Trophoblast cell (in vitro differentiated cells and primary cell): ENCODE results near the gene AKAP4.

ENCODE experiments used
- DNase-seq, 2 donors: peaks; one replicate each; pipeline ENCODE4 v3.0.0-alpha.2; 2016
- H2AFZ ChIP-seq: 2 replicates; pipeline ENCODE4 v1.6.1; 2013; ENCODE audit warnings: low read length, moderate library complexity, mild to moderate bottlenecking; ENCODE audit not compliant: insufficient read depth, poor library complexity
- H2AK5ac ChIP-seq: 2 replicates; pipeline ENCODE4 v1.6.1; 2013; ENCODE audit warnings: mild to moderate bottlenecking, low read length
- H2BK120ac ChIP-seq: 2 replicates; pipeline ENCODE4 v1.6.1; 2013; ENCODE audit warnings: low read length, mild to moderate bottlenecking, moderate library complexity; ENCODE audit not compliant: insufficient read depth, poor library complexity
- H2BK12ac ChIP-seq: 2 replicates; pipeline ENCODE4 v1.6.1; 2013; ENCODE audit warnings: mild to moderate bottlenecking, low read length, moderate library complexity
- H2BK5ac ChIP-seq: 2 replicates; pipeline ENCODE4 v1.6.1; 2013; ENCODE audit warnings: low read length, low read depth, moderate library complexity, mild to moderate bottlenecking; ENCODE audit not compliant: poor library complexity
- H3K14ac ChIP-seq: 2 replicates; pipeline ENCODE4 v1.6.1; 2013; ENCODE audit warnings: mild to moderate bottlenecking, low read length
- H3K18ac ChIP-seq: 2 replicates; pipeline ENCODE4 v1.6.1; 2013; ENCODE audit warnings: mild to moderate bottlenecking, low read length
- H3K23ac ChIP-seq: 2 replicates; pipeline ENCODE4 v1.6.1; 2013; ENCODE audit warnings: low read length
- H3K27ac ChIP-seq: 2 replicates; pipeline ENCODE4 v1.5.1; 2013; ENCODE audit warnings: low read depth, mild to moderate bottlenecking, inconsistent platforms, low read length, moderate library complexity
- H3K27me3 ChIP-seq: 2 replicates; pipeline ENCODE4 v1.6.1; 2013; ENCODE audit warnings: inconsistent platforms, mild to moderate bottlenecking, low read length, moderate library complexity; ENCODE audit not compliant: insufficient read depth
- H3K36me3 ChIP-seq, 2 experiments: 1 replicate in 1 of 2; 2 replicates in 1 of 2; pipeline ENCODE4 v1.6.1; 2013; ENCODE audit warnings: low read length in 2 of 2, mild to moderate bottlenecking in 2 of 2, moderate library complexity in 1 of 2; ENCODE audit not compliant: insufficient read depth in 2 of 2, control insufficient read depth in 1 of 2
- H3K4ac ChIP-seq: 2 replicates; pipeline ENCODE4 v1.6.1; 2013; ENCODE audit warnings: low read depth, mild to moderate bottlenecking, low read length, moderate library complexity
- H3K4me1 ChIP-seq, 2 experiments: 1 replicate in 1 of 2; 2 replicates in 1 of 2; pipeline ENCODE4 v1.6.1; 2013; ENCODE audit warnings: low read length in 2 of 2, mild to moderate bottlenecking in 2 of 2, moderate library complexity in 1 of 2; ENCODE audit not compliant: insufficient read depth in 2 of 2, control insufficient read depth in 1 of 2
- H3K4me2 ChIP-seq: 2 replicates; pipeline ENCODE4 v1.6.1; 2013; ENCODE audit warnings: inconsistent platforms, mild to moderate bottlenecking, low read length, moderate library complexity
- H3K4me3 ChIP-seq: 2 replicates; pipeline ENCODE4 v1.5.1; 2013; ENCODE audit warnings: mild to moderate bottlenecking, low read depth, low read length, inconsistent platforms
- H3K79me1 ChIP-seq: one replicate; pipeline ENCODE4 v1.6.1; 2013; ENCODE audit warnings: low read length
- H3K79me2 ChIP-seq: 2 replicates; pipeline ENCODE4 v1.6.1; 2013; ENCODE audit warnings: low read length, mild to moderate bottlenecking; ENCODE audit not compliant: control insufficient read depth, insufficient read depth, poor library complexity
- H3K9ac ChIP-seq: 2 replicates; pipeline ENCODE4 v1.6.1; 2013; ENCODE audit warnings: mild to moderate bottlenecking, low read length
- H3K9me3 ChIP-seq: 2 replicates; pipeline ENCODE4 v1.6.1; 2013; ENCODE audit warnings: low read depth, mild to moderate bottlenecking, control low read depth, inconsistent platforms, low read length; ENCODE audit not compliant: insufficient read depth
- H4K12ac ChIP-seq: 2 replicates; pipeline ENCODE4 v1.6.1; 2013; ENCODE audit warnings: low read depth, mild to moderate bottlenecking, low read length, moderate library complexity
- H4K8ac ChIP-seq: 2 replicates; pipeline ENCODE4 v1.6.1; 2013; ENCODE audit warnings: low read depth, mild to moderate bottlenecking, low read length, moderate library complexity
- H4K91ac ChIP-seq: one replicate; pipeline ENCODE4 v1.6.1; 2013; ENCODE audit warnings: low read depth, mild to moderate bottlenecking, low read length, moderate library complexity
- WGBS: extraction: QIAGEN DNeasy Blood & Tissue Kit; methylation state at CpG from one replicate; pipeline ENCODE4 v1.1.7; 2013; ENCODE audit warnings: missing lambda C conversion rate; ENCODE audit not compliant: insufficient read length, insufficient coverage; ENCODE audit errors: extremely low coverage; 5-methylcytosine and 5-hydroxymethylcytosine counted together

Gene AKAP4

DNA sequence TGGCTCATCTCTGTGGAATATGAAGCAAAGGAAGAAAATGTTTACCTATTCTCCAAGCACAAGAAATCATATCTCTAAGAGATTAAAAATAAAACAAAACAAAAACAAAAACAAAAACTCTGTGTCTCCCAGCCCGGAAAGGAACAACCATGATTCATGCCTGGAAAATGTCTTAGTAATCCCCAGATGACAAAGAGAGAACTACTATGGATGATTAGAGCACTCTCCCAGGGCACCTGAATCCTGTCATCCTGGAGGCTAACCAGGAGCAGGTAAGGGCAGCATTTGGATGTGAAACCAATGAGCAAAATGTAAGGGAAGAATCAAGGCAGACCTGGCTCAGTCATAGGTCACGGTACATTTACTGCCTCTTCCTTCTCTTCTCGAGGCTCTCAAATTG, 1.7 kb upstream of the AKAP4 start:
- Histone ChIP-seq H4K8ac (no peak overlapping the region), H4K91ac (no peak overlapping the region), H2BK5ac (peak overlapping the region; percentile 94), H3K27me3 (no peaks in the 10 kb centered on the region), H3K18ac (no peak overlapping the region), H2BK120ac (no peak overlapping the region), H3K4me1 (peaks cover 4 to 11% of the 10 kb centered on the region in 2 experiments), H3K4ac (no peak overlapping the region), H3K9me3 (no peaks in the 10 kb centered on the region), H3K4me3 (no peak overlapping the region), H3K14ac (no peak overlapping the region), H3K9ac (no peak overlapping the region), H4K12ac (no peak overlapping the region), H3K23ac (no peak overlapping the region), H3K79me1 (peaks cover 24% of the 10 kb centered on the region), H3K4me2 (no peak overlapping the region), H3K27ac (peak overlapping the region; percentile 93), H3K79me2 (peaks cover 4% of the 10 kb centered on the region), H2BK12ac (no peak overlapping the region), H2AFZ (no peak overlapping the region), H3K36me3 (no peaks in the 10 kb centered on the region), H2AK5ac (no peak overlapping the region)
- WGBS, result no CpG with 5 or more reads among the region's 3 CpGs
- peak in 1 of 2 donors; percentile 42 for DNase-seq

DNA sequence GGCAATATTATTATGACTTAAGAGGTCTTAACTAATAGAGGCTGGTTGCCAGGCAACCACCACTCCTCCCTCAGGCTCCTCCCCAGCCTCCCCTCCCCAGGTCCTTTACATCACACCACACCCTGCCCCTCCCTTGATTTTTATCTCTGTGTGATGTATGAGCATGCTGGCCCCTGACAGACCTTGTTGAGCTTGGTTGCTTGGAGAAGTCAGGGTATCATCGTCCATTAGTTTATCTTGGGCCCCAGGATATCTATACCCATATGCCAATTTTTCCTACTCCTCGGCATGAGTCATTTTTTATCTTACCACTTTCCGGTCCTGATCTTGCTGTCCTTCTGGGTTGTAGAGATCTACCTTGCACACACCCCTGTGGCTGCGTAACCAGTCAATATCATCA, 2.5 kb downstream of the AKAP4 start:
- H2BK120ac ChIP-seq, result no peak overlapping the region
- no peak overlapping the region for H3K4me3 ChIP-seq
- no peak overlapping the region for H3K27ac ChIP-seq
- no peak overlapping the region for H3K23ac ChIP-seq
- peaks cover 4% of the 10 kb centered on the region for H3K79me2 ChIP-seq
- H3K27me3 ChIP-seq, result no peaks in the 10 kb centered on the region
- H4K12ac ChIP-seq, result no peak overlapping the region
- DNase-seq, result peak in 1 of 2 donors; percentile 5
- H3K18ac ChIP-seq, result no peak overlapping the region
- no peak overlapping the region for H2AK5ac ChIP-seq
- no peak overlapping the region for H4K91ac ChIP-seq
- no peak overlapping the region for H3K9ac ChIP-seq
- no peak overlapping the region for H3K4ac ChIP-seq
- H2AFZ ChIP-seq, result no peak overlapping the region
- H3K4me2 ChIP-seq, result no peak overlapping the region
- H2BK5ac ChIP-seq, result no peak overlapping the region
- WGBS, result no CpG with 5 or more reads among the region's 4 CpGs
- H3K4me1 ChIP-seq, result peaks cover 4 to 7% of the 10 kb centered on the region in 2 experiments
- H3K36me3 ChIP-seq, result no peaks in the 10 kb centered on the region
- no peak overlapping the region for H2BK12ac ChIP-seq
- no peaks in the 10 kb centered on the region for H3K9me3 ChIP-seq
- H3K14ac ChIP-seq, result no peak overlapping the region
- peaks cover 18% of the 10 kb centered on the region for H3K79me1 ChIP-seq
- H4K8ac ChIP-seq, result no peak overlapping the region

DNA sequence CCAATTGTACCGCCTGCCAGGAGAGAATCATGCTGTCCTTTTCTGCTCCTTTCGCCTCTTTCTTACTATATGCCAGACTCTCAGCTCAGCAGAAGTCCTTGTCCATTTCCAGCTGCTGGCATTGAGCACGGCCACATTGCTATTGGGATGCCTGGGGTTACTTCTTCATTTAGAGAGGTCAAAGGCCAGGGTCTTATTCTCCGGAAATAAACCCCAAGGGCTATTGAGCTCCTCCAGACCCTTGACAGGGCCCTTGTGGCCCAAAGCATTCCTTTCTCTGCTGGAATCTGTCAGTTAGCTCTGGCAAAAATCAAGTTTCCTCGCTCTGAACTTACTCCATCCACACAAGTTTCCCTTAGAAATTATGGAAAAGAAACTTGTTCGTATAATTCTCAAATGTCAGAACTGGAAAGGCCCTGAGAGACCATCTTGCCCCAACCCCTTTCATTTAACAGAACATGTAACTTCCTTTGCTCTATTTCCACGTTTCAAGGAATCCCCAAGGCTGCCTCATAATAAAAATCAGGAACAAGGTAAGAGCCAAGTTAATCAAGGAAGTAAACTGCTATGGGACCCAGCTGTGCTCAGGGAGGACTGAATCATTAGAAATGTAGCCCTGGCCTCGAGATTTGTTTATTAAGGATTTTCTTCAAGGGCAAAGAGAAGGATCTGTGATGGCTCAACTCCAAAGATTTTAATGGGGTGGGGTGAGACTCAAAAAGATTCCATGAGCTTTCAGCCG, 11.8 kb downstream of the AKAP4 start:
- peak overlapping the region; percentile 97 for H2BK5ac ChIP-seq
- no peak overlapping the region for H2BK12ac ChIP-seq
- no peak overlapping the region for H3K4me2 ChIP-seq
- peak overlapping the region; percentile 77 for H4K8ac ChIP-seq
- DNase-seq, result no peak
- H3K4ac ChIP-seq, result no peak overlapping the region
- H3K79me2 ChIP-seq, result peaks cover 6% of the 10 kb centered on the region
- H3K4me1 ChIP-seq, result peaks cover 7 to 16% of the 10 kb centered on the region in 2 experiments
- H3K9me3 ChIP-seq, result no peaks in the 10 kb centered on the region
- H3K27me3 ChIP-seq, result no peaks in the 10 kb centered on the region
- no peaks in the 10 kb centered on the region for H3K36me3 ChIP-seq
- no peak overlapping the region for H2AK5ac ChIP-seq
- H3K18ac ChIP-seq, result peak overlapping the region; percentile 65
- peak overlapping the region; percentile 41 for H2AFZ ChIP-seq
- H3K27ac ChIP-seq, result peak overlapping the region; percentile 100
- peak overlapping the region; percentile 43 for H4K12ac ChIP-seq
- no peak overlapping the region for H3K9ac ChIP-seq
- peak overlapping the region; percentile 98 for H2BK120ac ChIP-seq
- peak overlapping the region; percentile 97 for H4K91ac ChIP-seq
- WGBS, result no CpG with 5 or more reads among the region's 9 CpGs
- no peak overlapping the region for H3K23ac ChIP-seq
- peaks cover 37% of the 10 kb centered on the region for H3K79me1 ChIP-seq
- H3K14ac ChIP-seq, result peak overlapping the region; percentile 82
- no peak overlapping the region for H3K4me3 ChIP-seq

DNA sequence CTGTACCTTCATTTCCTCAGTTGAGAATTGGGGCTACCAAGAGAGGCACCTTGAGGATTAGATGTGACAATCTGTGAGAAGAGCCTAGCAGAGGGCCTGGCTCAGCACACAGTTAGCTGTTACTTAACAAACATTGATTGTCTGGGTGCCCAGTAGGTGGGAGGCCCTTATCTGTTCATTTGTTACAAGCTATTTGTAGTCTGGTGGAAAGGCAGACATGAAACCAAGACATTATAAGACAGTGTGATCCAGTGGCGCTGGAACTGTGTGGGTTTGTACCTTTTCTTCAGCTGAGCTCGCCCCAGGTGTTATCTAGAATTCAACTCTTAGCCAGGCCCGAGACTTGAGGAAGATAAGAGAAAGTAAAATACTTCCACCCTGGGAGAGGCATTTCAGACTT, 16.9 kb downstream of the AKAP4 start:
- Histone ChIP-seq H3K27me3 (no peaks in the 10 kb centered on the region), H3K4me1 (peaks cover 0 to 2% of the 10 kb centered on the region in 2 experiments), H3K36me3 (no peaks in the 10 kb centered on the region), H2AK5ac (no peak overlapping the region), H2BK12ac (peak overlapping the region; percentile 10), H2BK5ac (no peak overlapping the region), H4K91ac (peak overlapping the region; percentile 19), H3K79me2 (no peaks in the 10 kb centered on the region), H3K4ac (no peak overlapping the region), H4K8ac (no peak overlapping the region), H3K9ac (no peak overlapping the region), H3K79me1 (peaks cover 11% of the 10 kb centered on the region), H3K27ac (no peak overlapping the region), H3K9me3 (no peaks in the 10 kb centered on the region), H3K4me2 (no peak overlapping the region), H3K23ac (no peak overlapping the region), H4K12ac (no peak overlapping the region), H3K4me3 (no peak overlapping the region), H2BK120ac (no peak overlapping the region), H3K18ac (no peak overlapping the region), H2AFZ (no peak overlapping the region), H3K14ac (no peak overlapping the region)
- no peak for DNase-seq
- WGBS, result no CpG with 5 or more reads among the region's 3 CpGs
